NCI-H1694 treated with DMSO at 0.1 percent for 48 hours (cell line): ENCODE results near the gene TP73.

Source experiments
- DNase-seq: peaks from one replicate; lab custom pipeline; 2025; lab: John Stamatoyannopoulos, UW

TP73 gene

GRCh38 chr1:3651930-3652547, at the start of gene TP73:
Gene TP73, plus strand, starts transcription at chr1:3652516. Its CDS starts 29,850 bp downstream, at chr1:3682366.
- DNase-seq: peak; percentile 42

GRCh38 chr1:3603156-3603555, 49.2 kb upstream of the TP73 start:
- no peak for DNase-seq

- DNase-seq: no peak
These were observed 48.5 kb upstream of the TP73 start for GRCh38 chr1:3603571-3604467.

- no peak for DNase-seq
These were observed 47.8 kb upstream of the TP73 start for GRCh38 chr1:3604468-3604974.

GRCh38 chr1:3604997-3605823, 47.1 kb upstream of the TP73 start:
- no peak for DNase-seq

GRCh38 chr1:3606779-3607702, 45.3 kb upstream of the TP73 start:
- DNase-seq: no peak

GRCh38 chr1:3607703-3608065, 44.6 kb upstream of the TP73 start:
- DNase-seq: peak; percentile 73

- no peak for DNase-seq
These were observed 44.2 kb upstream of the TP73 start for GRCh38 chr1:3608154-3608553.

- DNase-seq: no peak
These were observed 43.1 kb upstream of the TP73 start for GRCh38 chr1:3609016-3609768.

GRCh38 chr1:3609769-3610526, 42.4 kb upstream of the TP73 start:
- no peak for DNase-seq

- DNase-seq: peak; percentile 44
These were observed 41.7 kb upstream of the TP73 start for GRCh38 chr1:3610527-3611169.

- DNase-seq: peak; percentile 64
These were observed 40.9 kb upstream of the TP73 start, which contains the start of gene MEGF6 for GRCh38 chr1:3611170-3612019. Gene MEGF6, minus strand, starts transcription at chr1:3611508. Its CDS starts 240 bp downstream, at chr1:3611268.

GRCh38 chr1:3612123-3612522, 40.2 kb upstream of the TP73 start:
- DNase-seq: no peak

GRCh38 chr1:3614755-3615742, 37.3 kb upstream of the TP73 start:
- no peak for DNase-seq

- no peak for DNase-seq
These were observed 35.5 kb upstream of the TP73 start for GRCh38 chr1:3616861-3617260.

- DNase-seq: no peak
These were observed 34.4 kb upstream of the TP73 start for GRCh38 chr1:3617806-3618345.

- DNase-seq: no peak
These were observed 33.8 kb upstream of the TP73 start for GRCh38 chr1:3618531-3618880.
